Esophagus squamous epithelium (tissue), 5 donors: Measurements from ENCODE around the gene TMEM258. TPM values are rescaled to one million over a fixed set of nuclear protein-coding genes. Genes with fewer than 3 reads are reported as not detected.

Experiments
- DNase-seq: peaks from one replicate; lab custom pipeline; 2025; lab: John Stamatoyannopoulos, UW
- H3K27ac ChIP-seq, 4 donors: fragments of 200-600 bp; sonication (generic); one replicate each; pipeline ENCODE4 v1.5.1; 2016 to 2019; ENCODE audit warnings: mild to moderate bottlenecking in 1 of 4
- H3K27me3 ChIP-seq, 4 donors: fragments of 200-600 bp; sonication (generic); 1 replicate in 3 of 4; 2 replicates in 1 of 4; pipeline versions ENCODE4 v1.5.1 to v1.6.0; 2017 to 2021; ENCODE audit warnings: antibody characterized with exemption in 1 of 4
- H3K36me3 ChIP-seq, 3 donors: fragments of 200-600 bp; sonication (generic); one replicate each; pipeline ENCODE4 v1.5.1; 2016 to 2019
- H3K4me1 ChIP-seq, 3 donors: fragments of 200-600 bp; sonication (generic); one replicate each; pipeline ENCODE4 v1.5.1; 2017 to 2019
- H3K4me3 ChIP-seq, 4 donors: fragments of 200-600 bp; sonication (generic); 1 replicate in 3 of 4; 2 replicates in 1 of 4; pipeline ENCODE4 v1.5.1; 2016 to 2019; ENCODE audit warnings: mild to moderate bottlenecking in 2 of 4, moderate library complexity in 1 of 4
- H3K9me3 ChIP-seq, 3 donors: fragments of 200-600 bp; sonication (generic); one replicate each; pipeline ENCODE4 v1.5.1; 2016 to 2019
- POLR2A ChIP-seq, 4 donors: fragments of 450-650 bp; IDR thresholded peaks; one replicate each; pipeline ENCODE4 v1.6.1; 2017; ENCODE audit warnings: antibody characterized with exemption in 4 of 4, mild to moderate bottlenecking in 4 of 4, moderate library complexity in 3 of 4
- WGBS, 2 donors: methylation state at CpG; one replicate each; pipeline ENCODE4 v1.1.5; 2018; 5-methylcytosine and 5-hydroxymethylcytosine counted together
- intact Hi-C: fragments of 100-400 bp; cut with DNase I; formaldehyde crosslinking; loops from one replicate; pipeline ENCODE4 v1.15.0; 2022
- total RNA-seq, 4 donors: library from RNA; depleted of rRNA; stranded (reverse); fragments of >200 nt; gene quantifications; one replicate each; pipeline ENCODE4 v1.1.0, GENCODE V29; 2016
- TF ChIP-seq, protein P1 (sequence below), 6 experiments: fragments of 450-650 bp in 4 of 6; fragments of 200-600 bp in 2 of 6; sonication (generic) in 2 of 6; IDR thresholded peaks; one replicate each; pipeline ENCODE4 v1.5.1; 2016 to 2019; ENCODE audit warnings: antibody characterized with exemption in 6 of 6, mild to moderate bottlenecking in 4 of 6, moderate library complexity in 4 of 6
- donor health status: DM: yes; HTN: yes; CAD: no.

Gene TMEM258
- total RNA-seq, 4 donors from 2014 or later = 32.3 to 54.2 (median 37.9) TPM

DNA sequence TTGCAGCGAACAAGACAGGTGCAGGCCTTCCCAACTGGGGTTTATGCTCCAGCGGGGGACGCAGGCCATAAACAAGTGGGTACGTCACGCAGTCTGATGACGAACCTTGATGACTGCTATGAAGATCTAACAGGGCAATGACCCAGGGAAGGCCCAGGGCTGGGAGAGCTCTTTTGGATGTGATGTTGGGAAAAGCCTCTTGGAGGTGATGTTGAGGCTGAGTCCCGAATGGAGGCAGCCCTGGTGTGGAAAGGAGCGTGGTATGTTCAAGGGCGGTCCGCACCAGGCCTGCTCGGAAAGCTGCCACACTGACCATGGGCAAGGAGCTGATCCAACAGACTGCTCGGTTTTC lies 41.5 kb upstream of the TMEM258 start:
- DNase-seq = no peak
- intact Hi-C loops = no loop called here
- Histone ChIP-seq H3K4me1 (peaks cover 7 to 46% (median 10%) of the 10 kb centered on the region in 3 donors), H3K4me3 (no peak overlapping the region), H3K27me3 (peaks cover 0 to 15% (median 1%) of the 10 kb centered on the region in 4 donors), H3K36me3 (peaks cover 0 to 6% (median 0%) of the 10 kb centered on the region in 3 donors), H3K27ac (peak overlapping the region in 3 of 4 donors; percentile 43 to 78 (median 73)), H3K9me3 (no peaks in the 10 kb centered on the region)
- TF ChIP-seq POLR2A (IDR thresholded peaks at IDR 0.05) = no peak
- TF ChIP-seq, protein P1, sequence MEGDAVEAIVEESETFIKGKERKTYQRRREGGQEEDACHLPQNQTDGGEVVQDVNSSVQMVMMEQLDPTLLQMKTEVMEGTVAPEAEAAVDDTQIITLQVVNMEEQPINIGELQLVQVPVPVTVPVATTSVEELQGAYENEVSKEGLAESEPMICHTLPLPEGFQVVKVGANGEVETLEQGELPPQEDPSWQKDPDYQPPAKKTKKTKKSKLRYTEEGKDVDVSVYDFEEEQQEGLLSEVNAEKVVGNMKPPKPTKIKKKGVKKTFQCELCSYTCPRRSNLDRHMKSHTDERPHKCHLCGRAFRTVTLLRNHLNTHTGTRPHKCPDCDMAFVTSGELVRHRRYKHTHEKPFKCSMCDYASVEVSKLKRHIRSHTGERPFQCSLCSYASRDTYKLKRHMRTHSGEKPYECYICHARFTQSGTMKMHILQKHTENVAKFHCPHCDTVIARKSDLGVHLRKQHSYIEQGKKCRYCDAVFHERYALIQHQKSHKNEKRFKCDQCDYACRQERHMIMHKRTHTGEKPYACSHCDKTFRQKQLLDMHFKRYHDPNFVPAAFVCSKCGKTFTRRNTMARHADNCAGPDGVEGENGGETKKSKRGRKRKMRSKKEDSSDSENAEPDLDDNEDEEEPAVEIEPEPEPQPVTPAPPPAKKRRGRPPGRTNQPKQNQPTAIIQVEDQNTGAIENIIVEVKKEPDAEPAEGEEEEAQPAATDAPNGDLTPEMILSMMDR (IDR thresholded peaks at IDR 0.05) = no peak
- WGBS, 2 donors = 85 to 91% methylated on average over 11 to 12 of the region's 12 CpGs

DNA sequence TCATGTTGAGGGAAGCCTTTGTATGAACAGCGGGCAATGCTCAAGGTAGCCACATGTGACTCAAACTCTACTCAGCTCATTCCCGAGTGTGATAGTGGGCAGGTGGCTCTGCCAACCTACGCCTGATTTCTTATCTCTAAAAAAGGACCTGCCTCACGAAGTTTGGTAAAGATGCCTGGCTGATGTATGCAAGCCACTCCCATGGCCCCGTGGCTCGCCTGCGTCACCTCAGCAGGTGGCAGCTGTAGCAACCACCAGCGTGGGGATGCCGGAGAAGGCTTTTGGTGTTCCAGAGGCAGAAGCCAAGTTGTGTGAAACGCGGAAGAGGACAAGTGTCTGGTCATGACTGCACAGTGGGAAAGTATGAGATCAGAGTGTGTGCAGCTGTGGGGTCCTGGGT lies 41.1 kb upstream of the TMEM258 start:
- Histone ChIP-seq H3K27ac (no peak overlapping the region), H3K9me3 (no peaks in the 10 kb centered on the region), H3K36me3 (peaks cover 0 to 1% (median 0%) of the 10 kb centered on the region in 3 donors), H3K27me3 (peaks cover 0 to 19% (median 3%) of the 10 kb centered on the region in 4 donors), H3K4me3 (no peak overlapping the region), H3K4me1 (peaks cover 11 to 50% (median 14%) of the 10 kb centered on the region in 3 donors)
- WGBS, 2 donors = 75 to 78% methylated on average over 9 to 11 of the region's 11 CpGs
- no peak for DNase-seq
- intact Hi-C loops = no loop called here
- TF ChIP-seq, protein P1 (IDR thresholded peaks at IDR 0.05) = no peak
- TF ChIP-seq POLR2A (IDR thresholded peaks at IDR 0.05) = no peak

DNA sequence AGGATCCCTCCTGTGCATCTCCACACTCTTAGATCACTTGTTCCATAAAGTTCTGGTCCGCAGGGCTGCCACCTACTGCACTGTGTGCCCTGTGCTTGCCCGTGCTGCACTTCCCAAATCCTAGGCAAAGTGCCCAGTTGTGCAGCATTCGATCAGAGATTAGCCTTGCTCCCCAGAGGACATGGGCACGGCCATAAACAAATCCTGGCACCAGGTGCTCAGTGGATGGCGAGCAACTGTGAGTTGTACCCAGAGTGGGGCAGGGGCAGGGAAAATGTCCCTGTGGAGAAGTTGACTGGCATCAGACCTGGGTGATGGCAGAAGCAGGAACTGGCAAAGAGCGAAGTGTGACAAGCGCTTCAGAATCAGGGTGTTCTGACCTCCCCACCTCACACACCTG lies 40.4 kb upstream of the TMEM258 start:
- no peak for DNase-seq
- no peak for TF ChIP-seq POLR2A (IDR thresholded peaks at IDR 0.05)
- TF ChIP-seq, protein P1 (IDR thresholded peaks at IDR 0.05) = no peak
- Histone ChIP-seq H3K4me3 (no peak overlapping the region), H3K27ac (no peak overlapping the region), H3K36me3 (no peaks in the 10 kb centered on the region), H3K27me3 (peaks cover 0 to 26% (median 3%) of the 10 kb centered on the region in 4 donors), H3K9me3 (no peaks in the 10 kb centered on the region), H3K4me1 (peaks cover 17 to 57% (median 20%) of the 10 kb centered on the region in 3 donors)
- WGBS, 2 donors = 67% methylated on average over 3 to 5 of the region's 7 CpGs
- intact Hi-C loops = no loop called here

DNA sequence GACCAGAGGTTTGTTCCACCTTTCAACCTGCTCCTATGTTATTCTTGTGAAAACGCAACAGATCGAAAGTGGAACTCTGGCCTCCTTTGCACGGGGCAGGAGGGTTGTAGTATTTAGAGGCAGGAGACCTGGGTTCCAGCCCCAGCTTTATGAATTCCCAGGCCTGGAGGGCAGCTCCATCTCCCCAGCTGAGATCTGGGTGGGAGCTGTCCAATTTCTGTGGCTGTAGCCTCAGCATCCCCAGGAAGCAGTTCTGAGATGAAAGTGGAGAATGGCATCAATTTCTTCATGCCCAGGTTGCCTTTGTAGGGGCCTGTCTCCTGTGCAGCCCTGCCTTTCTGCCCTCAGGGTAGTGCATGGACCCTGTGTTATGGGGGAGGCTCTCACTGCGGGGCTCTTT lies 39.8 kb upstream of the TMEM258 start:
- H3K4me1 ChIP-seq = peaks cover 17 to 63% (median 25%) of the 10 kb centered on the region in 3 donors
- H3K27me3 ChIP-seq = peaks cover 0 to 31% (median 3%) of the 10 kb centered on the region in 4 donors
- intact Hi-C loops = no loop called here
- H3K36me3 ChIP-seq = no peaks in the 10 kb centered on the region
- H3K4me3 ChIP-seq = no peak overlapping the region
- DNase-seq = no peak
- no peak for TF ChIP-seq POLR2A (IDR thresholded peaks at IDR 0.05)
- TF ChIP-seq, protein P1 (IDR thresholded peaks at IDR 0.05) = no peak
- WGBS, 2 donors = 60% methylated on average over 3 of the region's 4 CpGs; no CpG with 5 or more reads in 1 of the 2 donors
- no peaks in the 10 kb centered on the region for H3K9me3 ChIP-seq
- no peak overlapping the region for H3K27ac ChIP-seq

DNA sequence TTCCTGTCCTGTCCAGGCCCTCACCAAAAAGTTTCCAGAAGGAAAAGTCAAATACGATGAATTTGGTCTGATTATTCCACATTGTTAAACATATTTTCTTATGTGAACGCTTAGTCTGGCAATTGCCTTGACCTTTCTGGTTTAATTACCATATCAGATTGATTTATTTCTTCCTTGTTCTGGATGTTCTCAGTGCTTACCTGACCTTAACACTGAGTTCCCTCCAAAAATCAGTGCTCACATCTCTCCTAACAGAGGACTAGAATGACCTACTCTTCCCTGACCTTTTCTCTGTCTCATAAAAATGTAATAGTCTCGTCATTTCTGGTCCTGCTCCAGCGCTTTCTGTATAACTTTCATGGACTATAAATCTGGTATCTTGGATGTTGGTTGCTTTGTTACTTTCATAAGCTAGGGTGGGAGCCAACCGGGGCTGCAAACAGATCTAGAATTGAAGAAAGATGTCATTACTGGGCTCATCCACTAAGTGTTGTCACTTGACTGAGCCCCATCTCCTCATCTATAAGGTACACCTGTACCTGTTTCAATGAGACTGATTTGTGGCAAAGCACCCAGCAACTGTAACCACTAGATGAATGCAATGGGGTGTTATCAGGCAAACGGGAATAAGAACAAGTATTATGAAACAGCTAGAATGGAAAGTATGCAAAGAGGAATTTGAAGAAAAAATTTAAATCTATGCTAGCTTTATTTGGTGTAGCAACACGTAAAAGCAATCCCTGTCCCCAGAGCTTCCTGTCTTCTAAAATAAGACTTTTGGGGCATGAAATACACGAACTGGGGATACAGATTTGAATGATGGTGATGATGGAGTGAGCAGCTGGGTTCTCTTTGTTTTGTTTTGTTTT lies 38.1 kb upstream of the TMEM258 start:
- Histone ChIP-seq H3K4me1 (peaks cover 17 to 69% (median 27%) of the 10 kb centered on the region in 3 donors), H3K27me3 (peaks cover 0 to 39% (median 3%) of the 10 kb centered on the region in 4 donors)

More for the DNA sequence above, 38.1 kb upstream of the TMEM258 start:
- 54 to 58% methylated on average over 8 of the region's 8 CpGs for WGBS, 2 donors
- Histone ChIP-seq H3K4me3 (no peak overlapping the region), H3K27ac (peak overlapping the region in 3 of 4 donors; percentile 29 to 85 (median 74)), H3K9me3 (no peaks in the 10 kb centered on the region), H3K36me3 (no peaks in the 10 kb centered on the region)
- TF ChIP-seq, protein P1 (IDR thresholded peaks at IDR 0.05) = no peak
- TF ChIP-seq POLR2A (IDR thresholded peaks at IDR 0.05) = no peak
- no peak for DNase-seq
- intact Hi-C loops = no loop called here
